MCF 10A (cell line): ENCODE measurements around the gene SEMA3C. TPM values are rescaled to one million over a fixed set of nuclear protein-coding genes. Genes with fewer than 3 reads are reported as not detected.

Experiments used
- BruUV-seq: library from RNA; stranded (reverse); fragments of 400-500 nt; replicated peaks from 2 replicates; lab custom pipeline; 2021; lab: Mats Ljungman, UMichigan
- CTCF ChIA-PET: fragments of 300-600 bp; sonication (Branson Sonifier 250); formaldehyde crosslinking; extraction: SDS; loops from one replicate; lab custom pipeline; 2021; ENCODE audit warnings: antibody characterized with exemption, inconsistent platforms; lab: Yijun Ruan, JAX
- POLR2A ChIA-PET: fragments of 300-600, 350-650 bp; sonication (Branson Sonifier 250); formaldehyde crosslinking; extraction: SDS; loops from one replicate; lab custom pipeline; 2020; ENCODE audit warnings: antibody characterized with exemption, inconsistent platforms; lab: Yijun Ruan, JAX
- DNase-seq: peaks from one replicate; pipeline ENCODE4 v3.0.0-alpha.2; 2018; ENCODE audit not compliant: unreplicated experiment
- H3K27ac Mint-ChIP-seq: one replicate; pipeline ENCODE4 v1.8.0; 2022; ENCODE audit warnings: mild to moderate bottlenecking, low read depth, mixed read lengths; ENCODE audit not compliant: unreplicated experiment
- H3K27me3 Mint-ChIP-seq: one replicate; pipeline ENCODE4 v1.8.0; 2022; ENCODE audit warnings: mixed read lengths; ENCODE audit not compliant: insufficient read depth, unreplicated experiment
- H3K36me3 Mint-ChIP-seq: one replicate; pipeline ENCODE4 v1.8.0; 2022; ENCODE audit warnings: mild to moderate bottlenecking, moderate library complexity, mixed read lengths; ENCODE audit not compliant: insufficient read depth, unreplicated experiment
- H3K4me1 Mint-ChIP-seq: one replicate; pipeline ENCODE4 v1.8.0; 2022; ENCODE audit warnings: mixed read lengths; ENCODE audit not compliant: insufficient read depth, unreplicated experiment
- H3K4me3 Mint-ChIP-seq: one replicate; pipeline ENCODE4 v1.8.0; 2022; ENCODE audit warnings: mild to moderate bottlenecking, moderate library complexity, mixed read lengths; ENCODE audit not compliant: unreplicated experiment
- H3K9me3 Mint-ChIP-seq: one replicate; pipeline ENCODE4 v1.8.0; 2022; ENCODE audit warnings: mixed read lengths; ENCODE audit not compliant: unreplicated experiment
- intact Hi-C: fragments of 100-400 bp; cut with micrococcal nuclease; formaldehyde crosslinking; loops from 2 replicates; pipeline ENCODE4 v1.14.1; 2022
- total RNA-seq: library from RNA; stranded (reverse); gene quantifications from 2 replicates; pipeline ENCODE4 v1.2.3, GENCODE V29; 2022
- TF ChIP-seq, protein P1 (sequence below): fragments of 200-600 bp; IDR thresholded peaks from one replicate; pipeline ENCODE4 v1.8.0; 2022; ENCODE audit warnings: antibody characterized with exemption, mild to moderate bottlenecking; ENCODE audit not compliant: unreplicated experiment

SEMA3C gene
- total RNA-seq, 1 experiment from 2014 or later = 140 TPM

DNA sequence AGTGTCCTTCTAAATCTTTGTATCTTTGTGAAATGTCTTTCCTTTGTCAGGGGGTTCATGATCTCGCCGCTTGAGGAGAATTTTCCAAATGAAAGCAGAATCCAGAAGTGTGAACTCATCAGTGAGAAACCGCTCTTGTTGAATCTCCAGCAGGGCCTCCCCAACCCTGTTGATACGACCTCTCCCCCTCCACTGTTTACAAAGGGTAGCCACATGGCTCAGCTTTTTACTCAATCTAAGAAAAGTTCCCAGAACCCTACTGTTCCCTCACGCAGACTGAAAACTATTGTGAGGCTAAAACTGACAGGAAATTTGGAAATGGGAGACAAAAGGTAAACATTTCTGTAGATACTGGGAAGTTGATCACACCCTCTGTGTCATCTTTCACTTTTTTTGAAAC lies 73.9 kb downstream of the SEMA3C start:
- no peak for DNase-seq
- Mint-ChIP-seq H3K4me3 (no peak overlapping the region), H3K27ac (peak overlapping the region; percentile 24), H3K27me3 (no peaks in the 10 kb centered on the region), H3K36me3 (peaks cover 29% of the 10 kb centered on the region), H3K4me1 (peaks cover 33% of the 10 kb centered on the region), H3K9me3 (no peaks in the 10 kb centered on the region)
- ChIA-PET CTCF (no interaction called here), POLR2A (no interaction called here)
- TF ChIP-seq, protein P1, sequence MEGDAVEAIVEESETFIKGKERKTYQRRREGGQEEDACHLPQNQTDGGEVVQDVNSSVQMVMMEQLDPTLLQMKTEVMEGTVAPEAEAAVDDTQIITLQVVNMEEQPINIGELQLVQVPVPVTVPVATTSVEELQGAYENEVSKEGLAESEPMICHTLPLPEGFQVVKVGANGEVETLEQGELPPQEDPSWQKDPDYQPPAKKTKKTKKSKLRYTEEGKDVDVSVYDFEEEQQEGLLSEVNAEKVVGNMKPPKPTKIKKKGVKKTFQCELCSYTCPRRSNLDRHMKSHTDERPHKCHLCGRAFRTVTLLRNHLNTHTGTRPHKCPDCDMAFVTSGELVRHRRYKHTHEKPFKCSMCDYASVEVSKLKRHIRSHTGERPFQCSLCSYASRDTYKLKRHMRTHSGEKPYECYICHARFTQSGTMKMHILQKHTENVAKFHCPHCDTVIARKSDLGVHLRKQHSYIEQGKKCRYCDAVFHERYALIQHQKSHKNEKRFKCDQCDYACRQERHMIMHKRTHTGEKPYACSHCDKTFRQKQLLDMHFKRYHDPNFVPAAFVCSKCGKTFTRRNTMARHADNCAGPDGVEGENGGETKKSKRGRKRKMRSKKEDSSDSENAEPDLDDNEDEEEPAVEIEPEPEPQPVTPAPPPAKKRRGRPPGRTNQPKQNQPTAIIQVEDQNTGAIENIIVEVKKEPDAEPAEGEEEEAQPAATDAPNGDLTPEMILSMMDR = no peak
- intact Hi-C loops = no loop called here
- BruUV-seq = no TSS peak

DNA sequence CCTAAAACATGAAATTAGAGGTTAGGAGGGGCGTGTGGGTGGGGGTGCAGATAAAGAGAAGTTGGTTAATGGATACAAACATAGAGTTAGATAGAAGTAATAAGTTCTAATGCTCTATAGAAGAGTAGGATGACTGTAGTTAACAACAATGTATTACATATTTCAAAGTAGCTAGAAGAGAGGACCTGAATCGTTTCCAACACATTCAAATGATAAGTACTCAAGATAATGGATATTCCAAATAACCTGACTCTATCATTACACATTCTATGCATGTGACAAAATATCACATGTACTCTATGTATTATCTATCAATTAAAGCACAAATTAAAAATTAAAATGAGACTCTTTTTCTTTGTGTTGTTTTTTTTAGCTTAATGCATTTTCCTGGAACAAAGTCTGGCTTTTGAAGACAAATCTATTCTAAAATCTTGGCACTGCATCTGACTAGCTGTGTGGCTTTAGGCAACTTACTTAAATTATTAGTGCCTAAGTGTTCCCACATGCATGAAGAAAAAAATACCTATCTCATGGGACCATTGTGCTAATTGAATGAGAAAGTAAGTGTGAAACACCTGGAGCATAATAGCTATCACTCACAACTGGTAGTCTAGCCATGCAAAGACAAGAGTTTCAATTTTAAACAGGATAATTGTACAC lies 75.7 kb downstream of the SEMA3C start:
- H3K27ac Mint-ChIP-seq = peak overlapping the region; percentile 12
- POLR2A ChIA-PET = interaction anchor here (1.1 to 3.4 kb wide), 3 partner anchors 10 to 21 kb away, joined by 3 to 23 read pairs (median 4); no protein-coding TSS in a partner anchor

GRCh38 chr7:80842022-80842790 lies 76.6 kb downstream of the SEMA3C start:
- Mint-ChIP-seq H3K36me3 (peaks cover 44% of the 10 kb centered on the region), H3K27me3 (no peaks in the 10 kb centered on the region), H3K27ac (peak overlapping the region; percentile 12), H3K9me3 (no peaks in the 10 kb centered on the region), H3K4me3 (no peak overlapping the region), H3K4me1 (peaks cover 37% of the 10 kb centered on the region)
- ChIA-PET CTCF (interaction anchor here (0.5 to 1.3 kb wide), 4 partner anchors 8 to 394 kb away, joined by 3 to 4 read pairs (median 4); no protein-coding TSS in a partner anchor), POLR2A (interaction anchor here (0.8 to 3.4 kb wide), 8 partner anchors 9 to 77 kb away, joined by 3 to 23 read pairs (median 4); partner anchors contain the start of gene SEMA3C)
- BruUV-seq = no TSS peak
- TF ChIP-seq, protein P1 = no peak
- intact Hi-C loops = no loop called here
- DNase-seq = no peak

More for the DNA sequence above, 75.7 kb downstream of the SEMA3C start:
- no peak for DNase-seq
- Mint-ChIP-seq H3K4me1 (peaks cover 45% of the 10 kb centered on the region), H3K36me3 (peaks cover 39% of the 10 kb centered on the region), H3K27me3 (no peaks in the 10 kb centered on the region), H3K9me3 (no peaks in the 10 kb centered on the region), H3K4me3 (no peak overlapping the region)
- CTCF ChIA-PET = interaction anchor here (0.5 to 1.0 kb wide), 6 partner anchors 8 to 439 kb away, joined by 3 to 7 read pairs (median 4); no protein-coding TSS in a partner anchor
- intact Hi-C loops = no loop called here
- TF ChIP-seq, protein P1 = no peak
- BruUV-seq = no TSS peak

DNA sequence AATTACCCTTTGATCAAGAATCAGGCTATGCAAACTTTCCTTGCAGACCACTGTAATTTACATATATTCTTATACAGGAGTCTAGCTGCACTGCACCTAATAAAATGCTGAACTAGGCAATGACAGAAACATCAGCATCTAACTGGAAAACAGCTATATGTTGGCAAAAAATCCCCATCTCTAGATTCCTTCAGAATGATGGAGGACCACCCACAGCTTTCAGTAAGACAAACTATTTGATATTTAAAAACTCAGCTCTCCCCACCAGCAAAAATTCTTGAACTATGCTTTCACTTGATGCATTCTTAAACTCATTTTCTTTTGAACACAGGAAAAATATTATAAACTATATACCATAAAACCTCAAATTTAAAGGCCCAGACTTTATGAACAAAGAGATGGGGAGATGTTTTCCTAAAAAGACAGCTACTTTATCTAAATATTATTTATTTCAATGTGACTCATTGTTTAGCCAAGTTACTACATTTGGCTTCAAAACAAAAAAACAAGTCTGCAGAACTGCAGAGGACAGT lies 77.4 kb downstream of the SEMA3C start:
- DNase-seq = no peak
- H3K27me3 Mint-ChIP-seq = no peaks in the 10 kb centered on the region
- H3K4me1 Mint-ChIP-seq = peaks cover 37% of the 10 kb centered on the region
- H3K36me3 Mint-ChIP-seq = peaks cover 44% of the 10 kb centered on the region
- no TSS peak for BruUV-seq
- no peak overlapping the region for H3K27ac Mint-ChIP-seq
- no peak overlapping the region for H3K4me3 Mint-ChIP-seq
- TF ChIP-seq, protein P1 = no peak
- ChIA-PET POLR2A (interaction anchor here (0.8 to 3.4 kb wide), 6 partner anchors 8 to 77 kb away, joined by 3 to 23 read pairs (median 4); partner anchors contain the start of gene SEMA3C), CTCF (interaction anchor here (1.3 kb wide), 1 partner anchor 13 kb away, joined by 4 read pairs; no protein-coding TSS in a partner anchor)
- intact Hi-C loops = no loop called here
- H3K9me3 Mint-ChIP-seq = no peaks in the 10 kb centered on the region
